ENCODE results near the gene TRAPPC2L.

TRAPPC2L gene

GRCh38 chr16:88839745-88840599 lies 17.0 kb upstream of the TRAPPC2L start:
- DNase-seq: no peak

GRCh38 chr16:88840600-88841215 lies 16.2 kb upstream of the TRAPPC2L start:
- DNase-seq: no peak

- DNase-seq: no peak
These were observed 15.2 kb upstream of the TRAPPC2L start for GRCh38 chr16:88841521-88842307.

- DNase-seq: no peak
These were observed 14.6 kb upstream of the TRAPPC2L start for GRCh38 chr16:88842308-88842756.

GRCh38 chr16:88842806-88843205 lies 14.1 kb upstream of the TRAPPC2L start:
- DNase-seq: no peak

GRCh38 chr16:88843256-88843655 lies 13.7 kb upstream of the TRAPPC2L start:
- no peak for DNase-seq

GRCh38 chr16:88844419-88845036 lies 12.4 kb upstream of the TRAPPC2L start:
- no peak for DNase-seq

GRCh38 chr16:88846088-88846487 lies 10.8 kb upstream of the TRAPPC2L start:
- no peak for DNase-seq

- DNase-seq: no peak
These were observed 9.3 kb upstream of the TRAPPC2L start for GRCh38 chr16:88847654-88848053.

GRCh38 chr16:88848557-88848956 lies 8.4 kb upstream of the TRAPPC2L start:
- no peak for DNase-seq

GRCh38 chr16:88850531-88851199 lies 6.3 kb upstream of the TRAPPC2L start:
- no peak for DNase-seq

GRCh38 chr16:88851616-88852015 lies 5.3 kb upstream of the TRAPPC2L start:
- no peak for DNase-seq

GRCh38 chr16:88853325-88853941 lies 3.5 kb upstream of the TRAPPC2L start:
- no peak for DNase-seq

- peak; percentile 33 for DNase-seq
These were observed 2.4 kb upstream of the TRAPPC2L start for GRCh38 chr16:88854306-88855111.

- DNase-seq: no peak
These were observed 1.8 kb upstream of the TRAPPC2L start for GRCh38 chr16:88855176-88855575.

- no peak for DNase-seq
These were observed 1.2 kb upstream of the TRAPPC2L start for GRCh38 chr16:88855736-88856121.

GRCh38 chr16:88856122-88856827 lies 652 bp upstream of the TRAPPC2L start:
- no peak for DNase-seq

- peak; percentile 93 for DNase-seq
These were observed 907 bp downstream of the TRAPPC2L start for GRCh38 chr16:88857728-88858339.

GRCh38 chr16:88859381-88860091 lies 2.6 kb downstream of the TRAPPC2L start:
- no peak for DNase-seq
